ENCODE data around the gene ADGRL3.

The ADGRL3 gene

DNA sequence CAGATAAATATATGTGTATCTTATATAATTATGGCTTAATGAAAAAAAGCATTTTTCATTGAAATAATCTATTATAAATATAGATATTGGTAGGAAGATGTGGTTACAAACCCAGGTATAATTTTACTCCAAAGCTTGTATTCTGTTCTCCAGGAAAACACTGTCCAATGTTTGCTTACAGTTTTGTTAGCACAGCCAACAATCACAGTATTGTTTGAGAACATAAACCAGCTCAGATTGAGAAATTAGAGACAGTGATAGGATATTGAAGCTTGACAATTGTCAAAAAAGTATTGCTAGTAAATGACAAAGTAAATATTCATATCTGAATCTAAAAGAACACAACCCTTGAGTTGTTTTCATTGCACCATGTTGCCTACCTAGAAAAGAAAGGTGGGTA, 228.8 kb downstream of the ADGRL3 start:
- Histone ChIP-seq H3K27me3 (ENCODE audit: control insufficient read depth in 1 of 2, insufficient read depth in 2 of 2, low read length in 2 of 2) (no peaks in the 10 kb centered on the region), H3K9ac (ENCODE audit: low read length) (no peak overlapping the region), H3K27ac (ENCODE audit: low read depth, low read length) (no peak overlapping the region), H3K9me3 (ENCODE audit: low read length) (no peaks in the 10 kb centered on the region), H3K4me3 (ENCODE audit: low read depth in 1 of 2, low read length in 2 of 2) (no peak overlapping the region), H3K4me1 (ENCODE audit: insufficient read depth, low read length) (no peaks in the 10 kb centered on the region), H3K36me3 (ENCODE audit: insufficient read depth, low read length) (no peaks in the 10 kb centered on the region)

DNA sequence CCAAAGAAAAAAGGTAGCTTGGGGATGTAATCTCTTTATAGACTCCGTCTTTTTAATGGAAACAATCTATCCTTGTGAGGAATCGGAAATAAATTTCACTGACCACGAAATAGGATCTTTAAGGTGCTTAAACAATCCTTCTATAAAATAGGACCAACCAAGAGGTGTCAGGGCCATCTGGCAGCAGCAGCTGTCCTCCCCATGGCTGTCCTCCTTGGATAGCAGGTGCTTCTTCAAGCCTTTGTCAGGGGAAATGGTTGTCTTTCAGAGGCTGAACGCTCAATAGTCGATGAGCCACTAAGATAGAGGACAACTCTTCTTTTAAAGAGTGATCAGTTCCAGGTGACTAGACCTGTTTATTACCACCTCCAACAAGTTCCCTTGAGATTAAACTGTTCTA, 231.0 kb downstream of the ADGRL3 start:
- Histone ChIP-seq H3K9me3 (ENCODE audit: low read length) (no peaks in the 10 kb centered on the region), H3K27me3 (ENCODE audit: control insufficient read depth in 1 of 2, insufficient read depth in 2 of 2, low read length in 2 of 2) (no peaks in the 10 kb centered on the region), H3K9ac (ENCODE audit: low read length) (no peak overlapping the region), H3K4me3 (ENCODE audit: low read depth in 1 of 2, low read length in 2 of 2) (no peak overlapping the region), H3K4me1 (ENCODE audit: insufficient read depth, low read length) (no peaks in the 10 kb centered on the region), H3K27ac (ENCODE audit: low read depth, low read length) (no peak overlapping the region), H3K36me3 (ENCODE audit: insufficient read depth, low read length) (no peaks in the 10 kb centered on the region)

DNA sequence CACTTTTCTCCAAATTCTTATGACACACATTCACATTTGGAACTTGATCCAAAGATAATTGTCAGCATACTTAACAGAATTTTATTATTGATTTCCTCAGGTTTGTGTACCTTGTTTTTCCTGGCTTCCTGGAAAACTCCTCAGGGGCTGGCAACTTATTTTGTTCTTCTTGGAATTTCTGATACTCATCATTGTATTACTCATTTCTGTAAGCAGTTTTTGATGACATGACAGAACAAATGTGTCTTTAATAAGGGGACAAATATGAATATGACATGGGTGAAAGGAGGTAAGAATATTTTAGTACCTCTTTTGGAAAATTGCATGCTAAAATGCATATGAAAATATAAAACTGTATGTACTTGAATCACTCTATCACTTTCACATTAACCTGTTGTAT, 237.8 kb downstream of the ADGRL3 start:
- Histone ChIP-seq H3K27ac (ENCODE audit: low read depth, low read length) (no peak overlapping the region), H3K9me3 (ENCODE audit: low read length) (no peaks in the 10 kb centered on the region), H3K27me3 (ENCODE audit: control insufficient read depth in 1 of 2, insufficient read depth in 2 of 2, low read length in 2 of 2) (no peaks in the 10 kb centered on the region), H3K4me1 (ENCODE audit: insufficient read depth, low read length) (no peaks in the 10 kb centered on the region), H3K9ac (ENCODE audit: low read length) (no peak overlapping the region), H3K36me3 (ENCODE audit: insufficient read depth, low read length) (no peaks in the 10 kb centered on the region), H3K4me3 (ENCODE audit: low read depth in 1 of 2, low read length in 2 of 2) (no peak overlapping the region)

DNA sequence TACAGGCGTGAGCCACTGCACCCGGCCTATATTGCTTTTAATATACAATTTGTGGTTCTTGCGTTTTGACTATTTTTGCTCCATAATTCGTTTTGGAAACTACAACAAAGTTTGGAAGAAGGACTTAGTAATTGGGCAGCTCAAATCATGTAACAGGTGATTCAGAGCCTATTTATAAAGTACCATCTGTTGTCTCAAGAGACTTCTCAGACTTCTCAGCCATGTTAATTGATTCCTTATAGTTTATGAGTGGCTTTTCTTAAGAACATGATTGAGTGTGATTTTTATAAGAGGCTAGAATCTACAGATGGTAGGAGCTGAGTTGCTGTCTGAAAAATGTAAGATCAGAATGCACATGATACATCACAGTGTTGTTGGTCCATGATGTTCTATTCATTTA, 240.2 kb downstream of the ADGRL3 start:
- Histone ChIP-seq H3K36me3 (ENCODE audit: insufficient read depth, low read length) (no peaks in the 10 kb centered on the region), H3K9me3 (ENCODE audit: low read length) (no peaks in the 10 kb centered on the region), H3K9ac (ENCODE audit: low read length) (no peak overlapping the region), H3K27me3 (ENCODE audit: control insufficient read depth in 1 of 2, insufficient read depth in 2 of 2, low read length in 2 of 2) (no peaks in the 10 kb centered on the region), H3K4me3 (ENCODE audit: low read depth in 1 of 2, low read length in 2 of 2) (no peak overlapping the region), H3K4me1 (ENCODE audit: insufficient read depth, low read length) (no peaks in the 10 kb centered on the region), H3K27ac (ENCODE audit: low read depth, low read length) (no peak overlapping the region)

DNA sequence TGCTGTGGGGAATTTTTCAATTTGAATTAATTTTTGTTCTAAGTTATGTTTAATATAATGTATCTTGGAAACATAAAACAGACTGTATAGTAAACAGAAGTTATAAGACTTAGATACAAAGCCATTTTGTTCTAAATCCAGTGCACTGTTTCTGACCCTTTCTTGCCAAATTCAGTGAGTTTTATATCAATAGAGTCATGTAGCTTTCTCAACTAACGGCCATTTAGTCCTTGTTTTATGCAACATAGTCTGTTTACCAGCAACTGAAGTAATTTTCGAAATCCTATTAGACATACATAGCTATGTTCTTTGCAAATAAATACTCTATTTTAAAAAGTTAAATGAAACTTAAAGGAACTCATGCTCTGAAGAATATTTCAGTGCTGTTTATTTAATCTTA, 242.8 kb downstream of the ADGRL3 start:
- Histone ChIP-seq H3K27ac (ENCODE audit: low read depth, low read length) (no peak overlapping the region), H3K4me3 (ENCODE audit: low read depth in 1 of 2, low read length in 2 of 2) (no peak overlapping the region), H3K4me1 (ENCODE audit: insufficient read depth, low read length) (no peaks in the 10 kb centered on the region), H3K9ac (ENCODE audit: low read length) (no peak overlapping the region), H3K27me3 (ENCODE audit: control insufficient read depth in 1 of 2, insufficient read depth in 2 of 2, low read length in 2 of 2) (no peaks in the 10 kb centered on the region), H3K9me3 (ENCODE audit: low read length) (no peaks in the 10 kb centered on the region), H3K36me3 (ENCODE audit: insufficient read depth, low read length) (no peaks in the 10 kb centered on the region)

DNA sequence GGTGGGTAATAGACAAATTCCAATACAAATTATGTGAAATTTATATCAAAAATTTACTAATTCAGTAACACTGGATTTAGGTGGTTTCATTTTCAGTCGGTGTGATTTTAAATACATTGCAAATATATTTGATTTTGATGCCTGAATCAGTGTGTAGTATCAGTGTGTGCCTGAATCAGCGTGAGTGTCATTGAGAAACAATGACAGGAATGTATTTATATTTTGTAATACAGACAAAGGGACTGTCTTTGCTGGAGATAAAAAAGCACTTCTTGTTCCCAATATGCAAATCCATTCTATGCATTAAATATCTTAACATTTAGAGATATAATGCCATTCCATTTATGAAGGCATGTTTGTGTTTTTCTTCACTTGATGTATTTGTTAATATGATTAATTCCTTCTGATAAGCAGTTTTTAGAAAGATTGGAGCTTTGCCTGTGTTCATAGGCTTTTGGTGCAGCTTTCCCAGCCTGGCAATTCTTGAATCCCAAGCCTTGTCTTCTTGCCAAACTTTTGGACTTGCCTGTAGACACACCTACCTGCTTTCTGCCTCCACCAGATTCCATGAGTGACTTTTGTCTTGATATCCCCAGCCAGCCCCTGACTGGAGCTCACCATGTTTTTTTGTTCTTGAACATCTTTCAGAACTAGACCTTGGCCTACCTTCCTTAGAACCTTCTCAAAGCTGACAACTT, 243.8 kb downstream of the ADGRL3 start:
- Histone ChIP-seq H3K27ac (ENCODE audit: low read depth, low read length) (no peak overlapping the region), H3K4me1 (ENCODE audit: insufficient read depth, low read length) (no peaks in the 10 kb centered on the region), H3K27me3 (ENCODE audit: control insufficient read depth in 1 of 2, insufficient read depth in 2 of 2, low read length in 2 of 2) (no peaks in the 10 kb centered on the region), H3K36me3 (ENCODE audit: insufficient read depth, low read length) (no peaks in the 10 kb centered on the region), H3K9me3 (ENCODE audit: low read length) (no peaks in the 10 kb centered on the region), H3K4me3 (ENCODE audit: low read depth in 1 of 2, low read length in 2 of 2) (no peak overlapping the region), H3K9ac (ENCODE audit: low read length) (no peak overlapping the region)

DNA sequence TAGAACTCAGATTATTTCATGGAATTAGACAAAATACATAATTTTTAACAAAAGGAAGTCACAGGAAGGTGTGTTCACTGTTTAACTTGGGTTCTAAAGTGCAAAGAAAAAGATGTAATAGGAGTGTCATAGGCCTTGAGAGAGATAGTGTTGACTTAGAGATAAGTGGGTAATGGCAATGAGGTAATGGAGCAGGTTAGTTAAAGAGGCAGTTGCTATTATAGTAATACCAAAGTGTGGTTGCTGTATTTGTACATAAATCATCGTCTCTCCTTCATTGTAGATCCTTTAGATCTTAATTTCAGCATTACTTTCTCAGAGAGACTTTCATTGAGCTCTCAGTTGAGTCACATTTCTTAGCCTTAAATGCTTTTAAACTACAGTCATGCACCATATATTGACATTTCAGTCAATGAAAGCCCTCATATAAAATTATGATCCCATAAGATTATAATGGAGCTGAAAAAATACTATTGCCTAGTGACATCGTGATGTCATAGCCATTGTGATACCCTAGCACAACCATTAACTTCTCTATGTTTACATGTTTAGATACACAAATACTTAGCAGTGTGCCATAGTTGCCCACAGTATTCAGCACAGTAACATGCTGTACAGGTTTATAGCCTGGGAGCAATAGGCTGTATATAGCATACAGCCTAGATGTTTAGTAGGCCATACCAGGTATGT, 245.4 kb downstream of the ADGRL3 start:
- H3K4me3 ChIP-seq (ENCODE audit: low read depth in 1 of 2, low read length in 2 of 2) = no peak overlapping the region
- no peaks in the 10 kb centered on the region for H3K27me3 ChIP-seq (ENCODE audit: control insufficient read depth in 1 of 2, insufficient read depth in 2 of 2, low read length in 2 of 2)
- H3K36me3 ChIP-seq (ENCODE audit: insufficient read depth, low read length) = no peaks in the 10 kb centered on the region
- no peaks in the 10 kb centered on the region for H3K4me1 ChIP-seq (ENCODE audit: insufficient read depth, low read length)
- H3K9ac ChIP-seq (ENCODE audit: low read length) = no peak overlapping the region
- no peaks in the 10 kb centered on the region for H3K9me3 ChIP-seq (ENCODE audit: low read length)
- H3K27ac ChIP-seq (ENCODE audit: low read depth, low read length) = no peak overlapping the region

DNA sequence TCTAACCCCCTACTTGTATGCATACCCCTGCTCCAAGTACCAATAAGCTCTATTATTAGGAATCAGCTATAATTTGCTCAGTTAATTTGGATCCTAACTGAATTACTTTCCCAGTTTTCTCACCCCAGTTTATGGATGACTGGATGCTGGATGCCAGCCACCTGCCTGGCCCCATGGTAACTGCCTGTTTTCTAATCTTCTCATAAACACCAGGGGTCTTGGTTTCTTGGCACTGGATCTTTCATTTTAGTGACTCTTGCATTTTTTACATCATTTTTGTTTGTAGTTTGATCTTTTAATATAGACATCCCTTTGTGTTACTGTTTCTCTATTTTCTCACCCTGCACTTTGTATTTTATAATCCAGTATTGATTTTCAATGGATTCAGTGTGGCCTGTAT, 246.8 kb downstream of the ADGRL3 start:
- Histone ChIP-seq H3K4me1 (ENCODE audit: insufficient read depth, low read length) (no peaks in the 10 kb centered on the region), H3K9me3 (ENCODE audit: low read length) (no peaks in the 10 kb centered on the region), H3K4me3 (ENCODE audit: low read depth in 1 of 2, low read length in 2 of 2) (no peak overlapping the region), H3K27me3 (ENCODE audit: control insufficient read depth in 1 of 2, insufficient read depth in 2 of 2, low read length in 2 of 2) (no peaks in the 10 kb centered on the region), H3K27ac (ENCODE audit: low read depth, low read length) (no peak overlapping the region), H3K36me3 (ENCODE audit: insufficient read depth, low read length) (no peaks in the 10 kb centered on the region), H3K9ac (ENCODE audit: low read length) (no peak overlapping the region)

DNA sequence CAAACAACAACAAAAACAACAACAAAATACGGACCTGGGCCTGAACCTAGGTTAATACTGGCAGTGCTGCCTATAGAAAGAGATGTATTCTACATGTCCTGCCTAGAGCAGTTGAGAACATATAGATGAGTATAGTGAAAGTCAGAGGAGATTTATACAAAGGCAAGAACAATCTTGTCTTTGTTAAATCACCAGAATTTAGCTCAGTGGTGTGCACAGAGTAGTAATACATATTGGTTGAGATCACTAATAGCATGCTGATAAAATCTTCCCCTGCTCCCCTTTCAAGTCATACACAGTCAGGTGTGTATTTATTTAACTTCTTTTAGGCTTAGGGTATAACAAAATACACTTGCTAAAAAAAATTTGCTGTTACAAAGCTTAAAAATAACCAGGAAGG, 247.8 kb downstream of the ADGRL3 start:
- no peaks in the 10 kb centered on the region for H3K36me3 ChIP-seq (ENCODE audit: insufficient read depth, low read length)
- no peaks in the 10 kb centered on the region for H3K9me3 ChIP-seq (ENCODE audit: low read length)
- no peaks in the 10 kb centered on the region for H3K4me1 ChIP-seq (ENCODE audit: insufficient read depth, low read length)

DNA sequence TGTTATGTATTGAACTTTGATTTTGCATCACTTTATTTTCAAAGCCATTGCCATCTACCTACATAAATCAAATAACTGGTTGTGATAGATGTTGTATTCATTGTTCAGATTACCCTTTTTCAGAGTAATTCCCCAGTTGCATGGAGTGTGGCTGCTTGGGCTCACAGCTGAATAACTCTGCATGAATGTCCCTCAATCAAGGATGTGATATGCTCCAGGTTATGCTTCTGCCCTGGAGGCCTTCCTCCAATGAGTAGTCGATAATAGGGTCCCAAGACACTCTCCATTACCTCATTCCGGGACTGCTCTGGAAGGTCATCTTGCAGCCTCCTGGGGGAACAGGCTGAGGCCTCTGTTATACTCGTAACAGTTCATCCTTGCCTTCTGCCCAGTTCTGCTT, 251.8 kb downstream of the ADGRL3 start:
- Histone ChIP-seq H3K9me3 (ENCODE audit: low read length) (no peaks in the 10 kb centered on the region), H3K4me1 (ENCODE audit: insufficient read depth, low read length) (no peaks in the 10 kb centered on the region), H3K36me3 (ENCODE audit: insufficient read depth, low read length) (no peaks in the 10 kb centered on the region), H3K9ac (ENCODE audit: low read length) (no peak overlapping the region), H3K27me3 (ENCODE audit: control insufficient read depth in 1 of 2, insufficient read depth in 2 of 2, low read length in 2 of 2) (no peaks in the 10 kb centered on the region), H3K4me3 (ENCODE audit: low read depth in 1 of 2, low read length in 2 of 2) (no peak overlapping the region), H3K27ac (ENCODE audit: low read depth, low read length) (no peak overlapping the region)

More for the DNA sequence above, 247.8 kb downstream of the ADGRL3 start:
- H3K4me3 ChIP-seq (ENCODE audit: low read depth in 1 of 2, low read length in 2 of 2) = no peak overlapping the region
- no peak overlapping the region for H3K27ac ChIP-seq (ENCODE audit: low read depth, low read length)
- no peaks in the 10 kb centered on the region for H3K27me3 ChIP-seq (ENCODE audit: control insufficient read depth in 1 of 2, insufficient read depth in 2 of 2, low read length in 2 of 2)
- H3K9ac ChIP-seq (ENCODE audit: low read length) = no peak overlapping the region

DNA sequence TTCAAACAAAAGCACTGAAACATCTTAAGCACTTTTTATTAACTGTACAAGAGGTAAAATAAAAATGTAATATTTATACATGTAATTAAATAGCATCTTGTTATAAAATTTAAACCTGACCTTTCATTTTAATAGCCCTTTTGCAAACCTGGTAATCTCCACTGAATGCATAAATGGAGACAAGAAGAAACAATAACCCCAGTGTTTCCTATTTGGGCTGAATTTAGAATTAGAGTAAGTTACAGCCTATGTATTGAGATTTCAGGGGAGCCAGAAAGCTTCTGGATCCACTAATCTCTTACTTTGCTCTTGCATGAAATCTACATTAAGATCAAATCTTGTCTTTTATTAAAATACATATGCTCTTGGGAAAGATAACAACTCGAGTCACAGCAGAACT, 261.8 kb downstream of the ADGRL3 start:
- H3K9ac ChIP-seq (ENCODE audit: low read length) = no peak overlapping the region
- H3K4me3 ChIP-seq (ENCODE audit: low read depth in 1 of 2, low read length in 2 of 2) = no peak overlapping the region
- H3K4me1 ChIP-seq (ENCODE audit: insufficient read depth, low read length) = no peaks in the 10 kb centered on the region
- no peaks in the 10 kb centered on the region for H3K27me3 ChIP-seq (ENCODE audit: control insufficient read depth in 1 of 2, insufficient read depth in 2 of 2, low read length in 2 of 2)
- H3K27ac ChIP-seq (ENCODE audit: low read depth, low read length) = no peak overlapping the region
- no peaks in the 10 kb centered on the region for H3K9me3 ChIP-seq (ENCODE audit: low read length)
- no peaks in the 10 kb centered on the region for H3K36me3 ChIP-seq (ENCODE audit: insufficient read depth, low read length)

All from muscle layer of colon (tissue), 2 donors.